Activated B cell treated with CpG ODN at 0.5 μM for 24 hours (primary cell): ENCODE results near the gene PAX3. TPM values are rescaled to one million over a fixed set of nuclear protein-coding genes. Genes with fewer than 3 reads are reported as not detected.

Source experiments
- ATAC-seq: fragments of 200-7000 bp; cut with Tn5 transposase; one replicate; pipeline ENCODE4 v1.10.0; 2021; ENCODE audit warnings: low read depth, mild to moderate bottlenecking, moderate library complexity
- CTCF ChIA-PET: fragments of 350-600 bp; sonication (Branson Sonifier 250); formaldehyde crosslinking; loops from one replicate; lab custom pipeline; 2021; ENCODE audit warnings: antibody characterized with exemption; lab: Charles Lee
- POLR2A ChIA-PET: fragments of 350-600 bp; sonication (Branson Sonifier 250); formaldehyde crosslinking; loops from one replicate; lab custom pipeline; 2021; ENCODE audit warnings: antibody characterized with exemption; lab: Charles Lee
- DNase-seq: peaks from one replicate; pipeline ENCODE4 v3.0.0; 2022
- H3K27ac Mint-ChIP-seq: one replicate; pipeline ENCODE4 v1.8.0; 2020; ENCODE audit warnings: mixed read lengths
- H3K27me3 Mint-ChIP-seq: one replicate; pipeline ENCODE4 v1.8.0; 2021; ENCODE audit warnings: mixed read lengths
- H3K36me3 Mint-ChIP-seq: one replicate; pipeline ENCODE4 v1.8.0; 2021; ENCODE audit warnings: low read depth, mixed read lengths
- H3K4me1 Mint-ChIP-seq: one replicate; pipeline ENCODE4 v1.8.0; 2021; ENCODE audit warnings: mixed read lengths
- H3K4me3 Mint-ChIP-seq: one replicate; pipeline ENCODE4 v1.8.0; 2020; ENCODE audit warnings: mild to moderate bottlenecking, mixed read lengths
- H3K9me3 Mint-ChIP-seq: one replicate; pipeline ENCODE4 v1.8.0; 2020; ENCODE audit warnings: mixed read lengths
- intact Hi-C: fragments of 100-400 bp; cut with micrococcal nuclease; formaldehyde crosslinking; loops from one replicate; pipeline ENCODE4 v1.15.1; 2024
- total RNA-seq: library from RNA; stranded (reverse); gene quantifications from 2 replicates; pipeline ENCODE4 v1.2.3, GENCODE V29; 2022
- TF ChIP-seq, protein P1 (sequence below): fragments of 200-600 bp; IDR thresholded peaks from one replicate; pipeline ENCODE4 v1.8.0; 2022; ENCODE audit warnings: antibody characterized with exemption, mild to moderate bottlenecking

Gene PAX3
- total RNA-seq, 1 donor from 2014 or later = not detected

DNA sequence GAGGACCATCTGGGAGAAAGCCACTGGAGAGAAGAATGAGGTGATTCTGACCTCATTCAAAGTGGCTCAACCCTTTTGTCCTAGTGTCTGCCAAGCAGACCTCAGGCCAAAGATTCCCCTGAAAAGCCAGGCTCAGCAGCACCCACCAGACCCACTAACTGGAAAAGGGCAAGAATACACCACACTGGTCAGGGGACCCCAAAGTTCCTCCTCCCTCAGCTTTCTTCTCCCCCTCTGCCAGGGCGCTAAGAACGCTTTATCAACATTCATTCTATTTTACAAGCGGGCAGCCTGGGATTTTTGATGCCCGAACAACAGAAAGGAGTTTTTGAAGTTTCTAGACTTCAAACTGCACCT is 7.3 kb downstream of the PAX3 start:
- CTCF ChIA-PET = no interaction called here
- POLR2A ChIA-PET = no interaction called here
- Mint-ChIP-seq H3K4me3 (no peak overlapping the region), H3K4me1 (peaks cover 15% of the 10 kb centered on the region), H3K27ac (no peak overlapping the region), H3K36me3 (no peaks in the 10 kb centered on the region), H3K27me3 (peaks cover 80% of the 10 kb centered on the region), H3K9me3 (no peaks in the 10 kb centered on the region)
- no peak for DNase-seq
- ATAC-seq = no peak
- TF ChIP-seq, protein P1, sequence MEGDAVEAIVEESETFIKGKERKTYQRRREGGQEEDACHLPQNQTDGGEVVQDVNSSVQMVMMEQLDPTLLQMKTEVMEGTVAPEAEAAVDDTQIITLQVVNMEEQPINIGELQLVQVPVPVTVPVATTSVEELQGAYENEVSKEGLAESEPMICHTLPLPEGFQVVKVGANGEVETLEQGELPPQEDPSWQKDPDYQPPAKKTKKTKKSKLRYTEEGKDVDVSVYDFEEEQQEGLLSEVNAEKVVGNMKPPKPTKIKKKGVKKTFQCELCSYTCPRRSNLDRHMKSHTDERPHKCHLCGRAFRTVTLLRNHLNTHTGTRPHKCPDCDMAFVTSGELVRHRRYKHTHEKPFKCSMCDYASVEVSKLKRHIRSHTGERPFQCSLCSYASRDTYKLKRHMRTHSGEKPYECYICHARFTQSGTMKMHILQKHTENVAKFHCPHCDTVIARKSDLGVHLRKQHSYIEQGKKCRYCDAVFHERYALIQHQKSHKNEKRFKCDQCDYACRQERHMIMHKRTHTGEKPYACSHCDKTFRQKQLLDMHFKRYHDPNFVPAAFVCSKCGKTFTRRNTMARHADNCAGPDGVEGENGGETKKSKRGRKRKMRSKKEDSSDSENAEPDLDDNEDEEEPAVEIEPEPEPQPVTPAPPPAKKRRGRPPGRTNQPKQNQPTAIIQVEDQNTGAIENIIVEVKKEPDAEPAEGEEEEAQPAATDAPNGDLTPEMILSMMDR = no peak
- intact Hi-C loops = loop anchor here (2.0 kb wide), 1 partner anchor 15 kb away; no protein-coding TSS in a partner anchor

DNA sequence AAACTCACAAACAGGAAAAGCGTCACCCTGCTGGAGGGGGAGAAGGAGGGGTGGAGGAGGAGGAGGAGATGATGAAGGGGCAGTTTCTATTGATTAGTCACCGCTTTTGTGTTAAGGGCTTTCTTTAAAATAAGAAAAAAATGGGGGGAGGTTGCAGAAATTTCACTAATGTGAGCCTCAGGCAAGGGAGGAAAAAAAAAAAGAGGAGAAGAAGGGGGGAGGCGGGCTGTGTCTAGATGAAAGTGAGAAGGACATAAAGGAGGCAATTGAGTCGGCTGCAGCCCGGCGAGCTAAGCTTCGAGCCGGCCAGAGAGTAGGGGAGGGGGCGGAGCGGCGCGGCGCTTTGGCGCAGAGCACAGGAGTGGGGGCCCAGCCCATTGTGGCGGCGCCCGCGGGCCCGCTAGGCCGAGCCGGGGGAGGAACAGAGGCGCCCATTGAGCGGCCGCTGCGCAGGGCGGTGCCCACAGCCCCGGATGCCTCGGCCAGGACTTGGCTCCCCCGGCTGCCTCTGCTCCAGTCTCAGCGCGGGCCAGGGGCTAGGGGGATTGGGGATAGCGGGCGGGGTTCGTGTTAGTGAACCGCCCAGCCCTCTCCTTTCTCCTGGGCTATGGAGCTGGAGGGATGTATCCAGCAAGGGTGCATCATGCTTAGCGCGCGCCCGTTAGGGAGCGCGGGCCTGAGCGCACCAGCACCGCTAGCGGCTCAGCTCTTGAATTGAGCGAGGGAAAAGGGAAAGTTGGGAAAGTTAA is 7.9 kb downstream of the PAX3 start:
- Mint-ChIP-seq H3K27me3 (peaks cover 79% of the 10 kb centered on the region), H3K4me3 (no peak overlapping the region), H3K4me1 (peaks cover 11% of the 10 kb centered on the region), H3K36me3 (no peaks in the 10 kb centered on the region), H3K27ac (no peak overlapping the region), H3K9me3 (no peaks in the 10 kb centered on the region)
- DNase-seq (no peak), ATAC-seq (no peak)
- TF ChIP-seq, protein P1 = no peak
- POLR2A ChIA-PET = no interaction called here
- CTCF ChIA-PET = no interaction called here
- intact Hi-C loops = loop anchor here (2.0 kb wide), 1 partner anchor 16 kb away; no protein-coding TSS in a partner anchor

- ChIA-PET CTCF (no interaction called here), POLR2A (no interaction called here)
- H3K4me3 Mint-ChIP-seq = no peak overlapping the region
- TF ChIP-seq, protein P1 = no peak
- no peak overlapping the region for H3K27ac Mint-ChIP-seq
- intact Hi-C loops = loop anchor here (2.0 kb wide), 1 partner anchor 16 kb away; no protein-coding TSS in a partner anchor
- peaks cover 5% of the 10 kb centered on the region for H3K4me1 Mint-ChIP-seq
- DNase-seq = no peak
- H3K9me3 Mint-ChIP-seq = no peaks in the 10 kb centered on the region
- H3K27me3 Mint-ChIP-seq = peaks cover 75% of the 10 kb centered on the region
- ATAC-seq = no peak
- H3K36me3 Mint-ChIP-seq = no peaks in the 10 kb centered on the region
Observed at GRCh38 chr2:222290401-222290735, 8.4 kb downstream of the PAX3 start.

DNA sequence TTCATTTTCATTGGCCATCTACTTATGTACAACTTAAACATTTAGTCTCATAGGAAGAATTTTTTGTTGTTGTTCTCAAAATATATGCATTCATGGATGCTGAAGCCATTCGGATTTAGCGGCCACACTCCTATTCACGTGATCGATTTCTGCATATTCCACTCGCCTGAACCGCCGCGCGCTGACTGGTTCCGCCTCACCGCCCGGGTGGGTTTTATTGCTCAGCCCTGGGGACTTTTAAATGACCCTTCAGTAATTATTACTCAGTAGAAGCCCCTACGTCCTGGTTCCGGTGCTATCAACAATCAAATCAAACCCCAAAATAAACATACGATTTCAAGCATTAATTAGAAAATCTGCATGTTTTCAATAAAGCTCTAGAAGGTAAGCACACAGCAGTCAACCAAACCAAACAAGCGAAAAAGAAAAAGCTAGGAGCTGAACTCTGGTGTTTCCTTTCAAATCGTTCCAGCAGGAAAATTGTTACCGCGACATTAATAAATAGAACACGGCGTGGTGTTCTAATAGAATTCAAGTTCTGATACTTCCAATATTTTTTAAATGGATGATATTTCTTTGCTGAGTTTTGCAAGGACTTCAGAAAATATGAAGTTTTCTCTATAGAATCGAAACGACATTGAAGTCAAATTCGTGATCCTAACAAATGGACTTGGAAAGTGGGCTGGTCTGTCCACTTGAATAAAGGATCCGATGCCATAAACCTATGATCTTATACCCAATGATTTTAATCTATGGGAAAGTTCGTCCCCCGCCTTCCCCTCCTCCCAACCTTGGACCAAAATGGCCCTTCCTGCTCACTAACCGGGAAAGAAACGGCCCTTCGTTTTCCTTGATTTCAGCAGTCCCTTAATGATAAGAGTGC is 9.3 kb downstream of the PAX3 start:
- H3K9me3 Mint-ChIP-seq = no peaks in the 10 kb centered on the region
- H3K36me3 Mint-ChIP-seq = no peaks in the 10 kb centered on the region
- TF ChIP-seq, protein P1 = no peak
- CTCF ChIA-PET = no interaction called here
- ATAC-seq (no peak), DNase-seq (no peak)
- H3K27ac Mint-ChIP-seq = no peak overlapping the region
- H3K4me1 Mint-ChIP-seq = no peaks in the 10 kb centered on the region
- POLR2A ChIA-PET = no interaction called here
- no peak overlapping the region for H3K4me3 Mint-ChIP-seq
- peaks cover 72% of the 10 kb centered on the region for H3K27me3 Mint-ChIP-seq
- intact Hi-C loops = loop anchor here (2.0 kb wide), 1 partner anchor 17 kb away; no protein-coding TSS in a partner anchor

- no peaks in the 10 kb centered on the region for H3K9me3 Mint-ChIP-seq
- CTCF ChIA-PET = no interaction called here
- POLR2A ChIA-PET = no interaction called here
- ATAC-seq = no peak
- intact Hi-C loops = no loop called here
- H3K4me3 Mint-ChIP-seq = no peak overlapping the region
- H3K4me1 Mint-ChIP-seq = no peaks in the 10 kb centered on the region
- no peaks in the 10 kb centered on the region for H3K36me3 Mint-ChIP-seq
- DNase-seq = no peak
- TF ChIP-seq, protein P1 = no peak
- no peak overlapping the region for H3K27ac Mint-ChIP-seq
- peaks cover 73% of the 10 kb centered on the region for H3K27me3 Mint-ChIP-seq
Observed at GRCh38 chr2:222288590-222289277, 10.1 kb downstream of the PAX3 start.
